H9 (cell line): ENCODE data around the gene SV2C. TPM values are rescaled to one million over a fixed set of nuclear protein-coding genes. Genes with fewer than 3 reads are reported as not detected.

Experiments used
- DNase-seq: peaks from one replicate; pipeline ENCODE4 v3.0.0-alpha.2; 2017
- H2AFZ ChIP-seq: one replicate; pipeline ENCODE4 v1.6.1; 2013; ENCODE audit warnings: mild to moderate bottlenecking, low read length, control low read depth, moderate library complexity
- H2AK5ac ChIP-seq: 2 replicates; pipeline ENCODE4 v1.6.1; 2013; ENCODE audit warnings: low read length, control low read depth, mixed read lengths; ENCODE audit not compliant: insufficient read length
- H2BK120ac ChIP-seq: one replicate; pipeline ENCODE4 v1.6.1; 2013; ENCODE audit warnings: low read depth, mild to moderate bottlenecking, low read length, control low read depth, inconsistent platforms; ENCODE audit not compliant: poor library complexity, severe bottlenecking
- H2BK12ac ChIP-seq: 2 replicates; pipeline ENCODE4 v1.6.1; 2013; ENCODE audit warnings: low read length, control low read depth, mixed read lengths, low read depth; ENCODE audit not compliant: insufficient read length
- H2BK15ac ChIP-seq: 2 replicates; pipeline ENCODE4 v1.6.1; 2013; ENCODE audit warnings: low read depth, low read length, control low read depth
- H2BK20ac ChIP-seq: one replicate; pipeline ENCODE4 v1.6.1; 2013; ENCODE audit warnings: low read depth, mild to moderate bottlenecking, low read length, control low read depth, inconsistent platforms; ENCODE audit not compliant: poor library complexity, severe bottlenecking
- H2BK5ac ChIP-seq: 2 replicates; pipeline ENCODE4 v1.6.1; 2013; ENCODE audit warnings: low read length, control low read depth, mixed read lengths; ENCODE audit not compliant: insufficient read length
- H3K14ac ChIP-seq: 2 replicates; pipeline ENCODE4 v1.6.1; 2013; ENCODE audit warnings: low read length, control low read depth; ENCODE audit not compliant: insufficient read depth
- H3K18ac ChIP-seq: 2 replicates; pipeline ENCODE4 v1.6.1; 2013; ENCODE audit warnings: low read depth, mild to moderate bottlenecking, mixed read lengths, low read length, control low read depth; ENCODE audit not compliant: insufficient read length
- H3K23ac ChIP-seq: 2 replicates; pipeline ENCODE4 v1.6.1; 2013; ENCODE audit warnings: low read length, control low read depth, mixed read lengths, low read depth; ENCODE audit not compliant: insufficient read length
- H3K23me2 ChIP-seq: 2 replicates; pipeline ENCODE4 v1.6.1; 2013; ENCODE audit warnings: low read depth, mild to moderate bottlenecking, mixed read lengths, low read length, control low read depth; ENCODE audit not compliant: insufficient read length, poor library complexity, severe bottlenecking
- H3K27ac ChIP-seq: 2 replicates; pipeline ENCODE4 v1.5.1; 2013; ENCODE audit warnings: low read length, control low read depth, mixed read lengths, low read depth; ENCODE audit not compliant: insufficient read length
- H3K27me3 ChIP-seq: 2 replicates; pipeline ENCODE4 v1.6.1; 2013; ENCODE audit warnings: low read length, control low read depth, inconsistent platforms; ENCODE audit not compliant: insufficient read depth
- H3K4ac ChIP-seq: 2 replicates; pipeline ENCODE4 v1.6.1; 2013; ENCODE audit warnings: low read depth, mild to moderate bottlenecking, control low read depth, inconsistent platforms, low read length, moderate library complexity
- H3K4me1 ChIP-seq: 2 replicates; pipeline ENCODE4 v1.6.1; 2013; ENCODE audit warnings: low read length, control low read depth, inconsistent platforms; ENCODE audit not compliant: insufficient read depth
- H3K4me2 ChIP-seq: 2 replicates; pipeline ENCODE4 v1.6.1; 2013; ENCODE audit warnings: low read length, control low read depth, mixed read lengths; ENCODE audit not compliant: insufficient read length, insufficient read depth
- H3K56ac ChIP-seq: 2 replicates; pipeline ENCODE4 v1.6.1; 2013; ENCODE audit warnings: low read depth, mild to moderate bottlenecking, mixed read lengths, low read length, control low read depth; ENCODE audit not compliant: insufficient read length
- H3K79me1 ChIP-seq: 2 replicates; pipeline ENCODE4 v1.6.1; 2013; ENCODE audit warnings: low read depth, mild to moderate bottlenecking, moderate library complexity, low read length, control low read depth, inconsistent platforms; ENCODE audit not compliant: insufficient read depth, poor library complexity, severe bottlenecking
- H3K79me2 ChIP-seq: 2 replicates; pipeline ENCODE4 v1.6.1; 2013; ENCODE audit warnings: low read length, control low read depth, inconsistent platforms; ENCODE audit not compliant: insufficient read depth
- H3K9ac ChIP-seq: 2 replicates; pipeline ENCODE4 v1.6.1; 2013; ENCODE audit warnings: low read length, control low read depth, mixed read lengths; ENCODE audit not compliant: insufficient read length; ENCODE audit errors: extremely low read depth
- H3K9me3 ChIP-seq: one replicate; pipeline ENCODE4 v1.6.1; 2013; ENCODE audit warnings: low read depth, low read length, inconsistent platforms; ENCODE audit not compliant: control insufficient read depth
- H3T11ph ChIP-seq: one replicate; pipeline ENCODE4 v1.6.1; 2013; ENCODE audit warnings: mild to moderate bottlenecking, low read length, control low read depth, inconsistent platforms
- H4K20me1 ChIP-seq: one replicate; pipeline ENCODE4 v1.6.1; 2013; ENCODE audit not compliant: control insufficient read depth, insufficient read length, insufficient read depth
- H4K5ac ChIP-seq: 2 replicates; pipeline ENCODE4 v1.6.1; 2013; ENCODE audit warnings: low read depth, mild to moderate bottlenecking, mixed read lengths, low read length, control low read depth; ENCODE audit not compliant: insufficient read length
- H4K8ac ChIP-seq: replicated peaks from 2 replicates; pipeline ENCODE4 v1.6.1; 2013; ENCODE audit warnings: low read length, control low read depth, mixed read lengths, low read depth; ENCODE audit not compliant: insufficient read length
- H4K91ac ChIP-seq: 2 replicates; pipeline ENCODE4 v1.6.1; 2013; ENCODE audit warnings: low read depth, mild to moderate bottlenecking, moderate library complexity, mixed read lengths, low read length, control low read depth; ENCODE audit not compliant: insufficient read length
- H3K27ac Mint-ChIP-seq, 3 experiments: 2 replicates in 2 of 3; 3 replicates in 1 of 3; pipeline ENCODE4 v1.8.0; 2020 to 2021; ENCODE audit warnings: mixed read lengths in 3 of 3, mild to moderate bottlenecking in 1 of 3, moderate library complexity in 1 of 3
- H3K27me3 Mint-ChIP-seq: 2 replicates; pipeline ENCODE4 v1.8.0; 2021; ENCODE audit warnings: low read depth, mild to moderate bottlenecking, moderate library complexity, mixed read lengths
- H3K36me3 Mint-ChIP-seq, 3 experiments: 2 replicates in 2 of 3; 3 replicates in 1 of 3; pipeline ENCODE4 v1.8.0; 2020 to 2021; ENCODE audit warnings: low read depth in 3 of 3, mixed read lengths in 3 of 3; ENCODE audit not compliant: insufficient read depth in 1 of 3
- H3K4me1 Mint-ChIP-seq, 2 experiments: 2 replicates each; pipeline ENCODE4 v1.8.0; 2020; ENCODE audit warnings: mixed read lengths in 2 of 2
- H3K4me3 Mint-ChIP-seq, 2 experiments: 2 replicates in 1 of 2; 3 replicates in 1 of 2; pipeline ENCODE4 v1.8.0; 2020 to 2021; ENCODE audit warnings: mild to moderate bottlenecking in 2 of 2, mixed read lengths in 2 of 2, moderate library complexity in 1 of 2
- H3K9me3 Mint-ChIP-seq, 2 experiments: 2 replicates in 1 of 2; 3 replicates in 1 of 2; pipeline ENCODE4 v1.8.0; 2020; ENCODE audit warnings: mild to moderate bottlenecking in 2 of 2, mixed read lengths in 2 of 2, moderate library complexity in 1 of 2
- WGBS: extraction: QIAGEN DNeasy Blood & Tissue Kit; methylation state at CpG from one replicate; pipeline ENCODE4 v1.1.7; 2013; ENCODE audit warnings: missing lambda C conversion rate, low lambda C conversion rate, mixed read lengths; ENCODE audit not compliant: insufficient read length; ENCODE audit errors: extremely low coverage; 5-methylcytosine and 5-hydroxymethylcytosine counted together
- total RNA-seq: library from RNA; stranded (reverse); gene quantifications from 2 replicates; pipeline ENCODE4 v1.2.1, GENCODE V29; 2021
- TF ChIP-seq, protein P1 (sequence below): fragments of 200-600 bp; sonication (generic); conservative IDR thresholded peaks from 3 replicates; pipeline ENCODE4 v1.8.0; 2021; ENCODE audit warnings: antibody characterized with exemption, mild to moderate bottlenecking

Gene SV2C
- total RNA-seq, 1 experiment from 2014 or later: 0.09 TPM

DNA sequence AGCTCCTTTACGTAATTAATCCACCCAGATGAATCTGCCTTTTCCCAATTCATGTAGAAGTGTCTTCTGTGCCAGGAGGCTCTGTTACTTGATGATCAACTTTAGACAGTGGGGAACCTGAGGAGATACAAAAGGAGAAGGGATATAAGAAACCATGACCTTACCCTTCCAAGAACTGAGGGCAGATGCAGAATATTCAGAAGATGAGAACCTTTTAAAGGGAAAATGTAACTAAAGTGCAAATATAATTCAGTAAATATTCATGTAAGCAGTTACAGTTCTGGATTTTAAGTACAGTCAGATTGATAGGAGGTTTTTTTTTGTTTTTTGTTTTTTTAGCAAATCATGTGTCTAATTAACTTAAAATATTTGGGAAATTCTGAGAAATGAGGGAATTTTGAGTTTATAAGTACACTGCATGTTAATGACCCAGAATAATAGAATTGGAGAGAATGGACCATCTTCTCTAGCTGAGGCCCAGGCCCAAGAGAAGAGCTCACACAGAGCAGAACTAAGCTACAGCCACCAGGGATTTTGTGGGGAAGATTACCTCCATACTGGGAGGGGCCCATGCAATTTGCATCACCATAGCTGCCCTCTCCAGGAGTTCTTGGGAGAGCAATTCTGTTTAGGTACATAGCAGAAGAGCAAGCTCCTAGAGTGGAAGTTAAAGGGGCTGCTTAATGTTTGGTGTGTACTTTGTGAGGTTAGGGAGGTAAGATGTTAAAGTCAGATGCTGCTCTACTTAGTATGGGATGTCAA lies 61.5 kb downstream of the SV2C start:
- H3K4me1 ChIP-seq: peaks cover 3% of the 10 kb centered on the region; the same call in 1 of the 2 replicates
- H3K27ac Mint-ChIP-seq: peak overlapping the region in 1 of 3 experiments; percentile 51; a peak in 2 of 7 replicates
- no peak overlapping the region for H3K4me2 ChIP-seq

More for the DNA sequence above, 61.5 kb downstream of the SV2C start:
- H3K56ac ChIP-seq: no peak overlapping the region
- no peak overlapping the region for H3K4ac ChIP-seq
- no peak overlapping the region for H3K18ac ChIP-seq
- TF ChIP-seq, protein P1, sequence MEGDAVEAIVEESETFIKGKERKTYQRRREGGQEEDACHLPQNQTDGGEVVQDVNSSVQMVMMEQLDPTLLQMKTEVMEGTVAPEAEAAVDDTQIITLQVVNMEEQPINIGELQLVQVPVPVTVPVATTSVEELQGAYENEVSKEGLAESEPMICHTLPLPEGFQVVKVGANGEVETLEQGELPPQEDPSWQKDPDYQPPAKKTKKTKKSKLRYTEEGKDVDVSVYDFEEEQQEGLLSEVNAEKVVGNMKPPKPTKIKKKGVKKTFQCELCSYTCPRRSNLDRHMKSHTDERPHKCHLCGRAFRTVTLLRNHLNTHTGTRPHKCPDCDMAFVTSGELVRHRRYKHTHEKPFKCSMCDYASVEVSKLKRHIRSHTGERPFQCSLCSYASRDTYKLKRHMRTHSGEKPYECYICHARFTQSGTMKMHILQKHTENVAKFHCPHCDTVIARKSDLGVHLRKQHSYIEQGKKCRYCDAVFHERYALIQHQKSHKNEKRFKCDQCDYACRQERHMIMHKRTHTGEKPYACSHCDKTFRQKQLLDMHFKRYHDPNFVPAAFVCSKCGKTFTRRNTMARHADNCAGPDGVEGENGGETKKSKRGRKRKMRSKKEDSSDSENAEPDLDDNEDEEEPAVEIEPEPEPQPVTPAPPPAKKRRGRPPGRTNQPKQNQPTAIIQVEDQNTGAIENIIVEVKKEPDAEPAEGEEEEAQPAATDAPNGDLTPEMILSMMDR: no peak
- DNase-seq: peak; percentile 52
- peaks cover 7% of the 10 kb centered on the region for H3K27me3 Mint-ChIP-seq
- H3K27ac ChIP-seq: no peak overlapping the region
- no peak overlapping the region for H3K4me3 Mint-ChIP-seq
- no CpG with 5 or more reads among the region's 1 CpG for WGBS
- H2BK12ac ChIP-seq: no peak overlapping the region
- no peak overlapping the region for H2BK20ac ChIP-seq
- no peak overlapping the region for H4K5ac ChIP-seq
- no peaks in the 10 kb centered on the region for H3K79me1 ChIP-seq
- no peak overlapping the region for H2BK120ac ChIP-seq
- H3K4me1 Mint-ChIP-seq: peaks cover 19 to 20% of the 10 kb centered on the region in 2 experiments
- H3T11ph ChIP-seq: no peak overlapping the region
- no peak overlapping the region for H3K14ac ChIP-seq
- H3K79me2 ChIP-seq: no peaks in the 10 kb centered on the region
- H3K36me3 Mint-ChIP-seq: peaks cover 0 to 2% (median 0%) of the 10 kb centered on the region in 3 experiments; a peak in 2 of 7 replicates
- H3K9me3 Mint-ChIP-seq: peaks cover 0 to 8% of the 10 kb centered on the region in 2 experiments; a peak in 2 of 5 replicates
- no peak overlapping the region for H3K9ac ChIP-seq
- H2AFZ ChIP-seq: no peak overlapping the region
- H4K8ac ChIP-seq: no peak overlapping the region
- no peaks in the 10 kb centered on the region for H3K27me3 ChIP-seq
- no peak overlapping the region for H2BK5ac ChIP-seq
- H4K91ac ChIP-seq: no peak overlapping the region
- H3K23ac ChIP-seq: no peak overlapping the region
- H3K9me3 ChIP-seq: no peaks in the 10 kb centered on the region
- no peak overlapping the region for H2AK5ac ChIP-seq
- H2BK15ac ChIP-seq: no peak overlapping the region
- no peaks in the 10 kb centered on the region for H4K20me1 ChIP-seq
- H3K23me2 ChIP-seq: no peaks in the 10 kb centered on the region
